Thyroid gland (tissue), 4 donors: ENCODE data around the gene TMEM94.

Source experiments
- CTCF ChIP-seq, 6 experiments: fragments of 200-600 bp in 3 of 6; fragments of 450-650 bp in 3 of 6; sonication (generic) in 3 of 6; IDR thresholded peaks; one replicate each; pipeline ENCODE4 v1.5.1; 2016 to 2019; ENCODE audit warnings: antibody characterized with exemption in 6 of 6, mild to moderate bottlenecking in 2 of 6, inconsistent platforms in 1 of 6, moderate library complexity in 1 of 6
- POLR2A ChIP-seq, 2 donors: fragments of 450-650 bp; IDR thresholded peaks; one replicate each; pipeline ENCODE4 v1.6.1; 2017; ENCODE audit warnings: antibody characterized with exemption in 2 of 2, mild to moderate bottlenecking in 2 of 2, moderate library complexity in 1 of 2

GRCh38 chr17:75472119-75472518 is 15.7 kb downstream of the TMEM94 start:
- no peak for TF ChIP-seq CTCF (IDR thresholded peaks at IDR 0.05)
- no peak for TF ChIP-seq POLR2A (IDR thresholded peaks at IDR 0.05)
